Activated T-helper 1 cell treated with anti-CD3 and anti-CD28 coated beads, Interleukin-2, amount 50 U/mL, for 16 hours (primary cell): ENCODE results near the gene EPB41.
"Not testable (repeated sequence)": the region's sequence is repeated elsewhere in the genome, so short reads cannot be mapped to it uniquely, and the experiment has no call there.

Source experiments
- DNase-seq, 2 donors: peaks; one replicate each; pipeline ENCODE4 v3.0.0-alpha.2; 2020; ENCODE audit warnings: low read depth in 1 of 2, low spot score in 1 of 2

Gene EPB41

GRCh38 chr1:29124366-29125236 is 210.2 kb downstream of the EPB41 start:
- DNase-seq, result peak; percentile 33

GRCh38 chr1:29125237-29125641 is 210.9 kb downstream of the EPB41 start:
- no peak for DNase-seq

GRCh38 chr1:29125788-29126187 is 211.4 kb downstream of the EPB41 start:
- DNase-seq, result no peak

- DNase-seq, result no peak
These were observed 211.8 kb downstream of the EPB41 start for GRCh38 chr1:29126198-29126597.

- no peak for DNase-seq
These were observed 214.4 kb downstream of the EPB41 start for GRCh38 chr1:29128739-29129138.

- DNase-seq, result no peak
These were observed 215.5 kb downstream of the EPB41 start for GRCh38 chr1:29129916-29130315.

GRCh38 chr1:29131056-29131455 is 216.7 kb downstream of the EPB41 start:
- not testable (repeated sequence) for DNase-seq

GRCh38 chr1:29133861-29134694 is 219.7 kb downstream of the EPB41 start:
- DNase-seq, result no peak

GRCh38 chr1:29134695-29135028 is 220.3 kb downstream of the EPB41 start:
- DNase-seq, result no peak

GRCh38 chr1:29136391-29136915 is 222.1 kb downstream of the EPB41 start:
- DNase-seq, result no peak

GRCh38 chr1:29142714-29143113 is 228.3 kb downstream of the EPB41 start:
- no peak for DNase-seq

GRCh38 chr1:29144178-29144577 is 229.8 kb downstream of the EPB41 start:
- DNase-seq, result no peak

GRCh38 chr1:29145739-29146437 is 231.5 kb downstream of the EPB41 start:
- DNase-seq, result no peak

- no peak for DNase-seq
These were observed 234.5 kb downstream of the EPB41 start for GRCh38 chr1:29148656-29149491.

- DNase-seq, result not testable (repeated sequence)
These were observed 236.0 kb downstream of the EPB41 start for GRCh38 chr1:29150346-29150745.

- no peak for DNase-seq
These were observed 237.9 kb downstream of the EPB41 start for GRCh38 chr1:29152046-29152805.

GRCh38 chr1:29156543-29157268 is 242.3 kb downstream of the EPB41 start:
- DNase-seq, result no peak

GRCh38 chr1:29157269-29157601 is 242.9 kb downstream of the EPB41 start:
- DNase-seq, result no peak

GRCh38 chr1:29159773-29160172 is 245.4 kb downstream of the EPB41 start:
- DNase-seq, result no peak
